Stimulated activated CD8-positive, alpha-beta memory T cell treated with anti-CD3 and anti-CD28 coated beads, Interleukin-2, amount 100 ng/mL, for 1 hour (primary cell): Measurements from ENCODE around the gene INHBC.
"Not testable (repeated sequence)": the region's sequence is repeated elsewhere in the genome, so short reads cannot be mapped to it uniquely, and the experiment has no call there.

Experiments
- DNase-seq, 2 donors: peaks; one replicate each; pipeline ENCODE4 v3.0.0-alpha.2; 2020; ENCODE audit warnings: low read depth in 2 of 2

INHBC gene

GRCh38 chr12:57429473-57430111 is 5.0 kb upstream of the INHBC start:
- no peak for DNase-seq

- DNase-seq = no peak
Measured at GRCh38 chr12:57430112-57430930, 4.3 kb upstream of the INHBC start.

GRCh38 chr12:57430931-57431566 is 3.5 kb upstream of the INHBC start, which contains the start of gene R3HDM2:
Gene R3HDM2 (minus strand): TSS chr12:57431043. CDS start chr12:57310428, 120,615 bp downstream.
- DNase-seq = peak; percentile 91

GRCh38 chr12:57431654-57432188 is 2.9 kb upstream of the INHBC start:
- DNase-seq = no peak

GRCh38 chr12:57433370-57433769 is 1.2 kb upstream of the INHBC start:
- no peak for DNase-seq

- no peak for DNase-seq
Measured at GRCh38 chr12:57435293-57435692, 709 bp downstream of the INHBC start.

- DNase-seq = no peak
Measured at GRCh38 chr12:57438400-57438799, 3.8 kb downstream of the INHBC start.

GRCh38 chr12:57439762-57440266 is 5.2 kb downstream of the INHBC start:
- DNase-seq = no peak

- not testable (repeated sequence) for DNase-seq
Measured at GRCh38 chr12:57441393-57441792, 6.8 kb downstream of the INHBC start.

- no peak for DNase-seq
Measured at GRCh38 chr12:57441846-57442427, 7.4 kb downstream of the INHBC start.

- DNase-seq = not testable (repeated sequence)
Measured at GRCh38 chr12:57444337-57444736, 9.8 kb downstream of the INHBC start.

GRCh38 chr12:57444744-57445143 is 10.2 kb downstream of the INHBC start:
- DNase-seq = no peak

- no peak for DNase-seq
Measured at GRCh38 chr12:57446292-57446960, 11.8 kb downstream of the INHBC start.

- DNase-seq = no peak
Measured at GRCh38 chr12:57448669-57449068, 14.1 kb downstream of the INHBC start.

- DNase-seq = no peak
Measured at GRCh38 chr12:57449375-57449774, 14.8 kb downstream of the INHBC start.

GRCh38 chr12:57450057-57450456 is 15.5 kb downstream of the INHBC start:
- DNase-seq = no peak

GRCh38 chr12:57451233-57451778 is 16.7 kb downstream of the INHBC start:
- DNase-seq = no peak

GRCh38 chr12:57452181-57452936 is 17.8 kb downstream of the INHBC start:
- DNase-seq = no peak

- no peak for DNase-seq
Measured at GRCh38 chr12:57452937-57453509, 18.4 kb downstream of the INHBC start.

- DNase-seq = no peak
Measured at GRCh38 chr12:57454213-57454565, 19.6 kb downstream of the INHBC start.
